ENCODE data around the gene UBE2C. TPM values are rescaled to one million over a fixed set of nuclear protein-coding genes. Genes with fewer than 3 reads are reported as not detected.

UBE2C gene
- total and polyA plus RNA-seq, 2 donors (not counting 1 experiment from before 2014, with no cell fraction given), result 12.9 to 23.7 TPM

GRCh38 chr20:45765980-45766379, 46.5 kb upstream of the UBE2C start:
- Histone ChIP-seq H3K4me1 (ENCODE audit: control insufficient read depth, extremely low read depth, insufficient read depth, low read length) (no peaks in the 10 kb centered on the region), H3K27ac (ENCODE audit: insufficient read depth, low read length) (no peak overlapping the region), H3K4me3 (replicated peaks in 1 of 4; ENCODE audit: control extremely low read depth in 1 of 4, insufficient read depth in 1 of 4, low read depth in 3 of 4, low read length in 4 of 4) (no peak overlapping the region), H3K9me3 (ENCODE audit: control insufficient read depth, insufficient read depth, low read depth, low read length) (no peaks in the 10 kb centered on the region), H4K20me1 (ENCODE audit: control insufficient read depth, extremely low read depth, insufficient read depth, low read length) (no peaks in the 10 kb centered on the region), H3K9ac (ENCODE audit: insufficient read depth, low read length) (no peak overlapping the region), H3K36me3 (ENCODE audit: control insufficient read depth, insufficient read depth, low read length) (no peaks in the 10 kb centered on the region), H3K27me3 (ENCODE audit: control insufficient read depth, insufficient read depth, low read length) (peaks cover 2% of the 10 kb centered on the region), H2AFZ (ENCODE audit: low read length) (no peak overlapping the region), H3K79me2 (ENCODE audit: control insufficient read depth, insufficient read depth, low read length) (no peaks in the 10 kb centered on the region), H3K4me2 (ENCODE audit: extremely low read depth, insufficient read depth, low read length) (no peak overlapping the region)
- no peak for DNase-seq (ENCODE audit: low read depth in 2 of 2)
- TF ChIP-seq EZH2 (IDR thresholded peaks at IDR 0.05; ENCODE audit: low read length, missing control alignments), result no peak
- no peak for TF ChIP-seq CTCF (conservative IDR thresholded peaks at IDR 0.05 in 1 of 2, IDR thresholded peaks at IDR 0.05 in 1 of 2; ENCODE audit: low read depth in 1 of 2, low read length in 2 of 2)

GRCh38 chr20:45768479-45768878, 44.0 kb upstream of the UBE2C start:
- H3K9me3 ChIP-seq (ENCODE audit: control insufficient read depth, insufficient read depth, low read depth, low read length), result no peaks in the 10 kb centered on the region
- no peaks in the 10 kb centered on the region for H4K20me1 ChIP-seq (ENCODE audit: control insufficient read depth, extremely low read depth, insufficient read depth, low read length)
- no peak overlapping the region for H2AFZ ChIP-seq (ENCODE audit: low read length)
- H3K27me3 ChIP-seq (ENCODE audit: control insufficient read depth, insufficient read depth, low read length), result peaks cover 2% of the 10 kb centered on the region
- peaks cover 7% of the 10 kb centered on the region for H3K4me1 ChIP-seq (ENCODE audit: control insufficient read depth, extremely low read depth, insufficient read depth, low read length)
- H3K9ac ChIP-seq (ENCODE audit: insufficient read depth, low read length), result no peak overlapping the region
- no peaks in the 10 kb centered on the region for H3K36me3 ChIP-seq (ENCODE audit: control insufficient read depth, insufficient read depth, low read length)
- no peak overlapping the region for H3K27ac ChIP-seq (ENCODE audit: insufficient read depth, low read length)
- no peaks in the 10 kb centered on the region for H3K79me2 ChIP-seq (ENCODE audit: control insufficient read depth, insufficient read depth, low read length)
- no peak overlapping the region for H3K4me2 ChIP-seq (ENCODE audit: extremely low read depth, insufficient read depth, low read length)
- no peak overlapping the region for H3K4me3 ChIP-seq (replicated peaks in 1 of 4; ENCODE audit: control extremely low read depth in 1 of 4, insufficient read depth in 1 of 4, low read depth in 3 of 4, low read length in 4 of 4)
- no peak for DNase-seq (ENCODE audit: low read depth in 2 of 2)
- TF ChIP-seq EZH2 (IDR thresholded peaks at IDR 0.05; ENCODE audit: low read length, missing control alignments), result no peak
- TF ChIP-seq CTCF (conservative IDR thresholded peaks at IDR 0.05 in 1 of 2, IDR thresholded peaks at IDR 0.05 in 1 of 2; ENCODE audit: low read depth in 1 of 2, low read length in 2 of 2), result no peak

DNA sequence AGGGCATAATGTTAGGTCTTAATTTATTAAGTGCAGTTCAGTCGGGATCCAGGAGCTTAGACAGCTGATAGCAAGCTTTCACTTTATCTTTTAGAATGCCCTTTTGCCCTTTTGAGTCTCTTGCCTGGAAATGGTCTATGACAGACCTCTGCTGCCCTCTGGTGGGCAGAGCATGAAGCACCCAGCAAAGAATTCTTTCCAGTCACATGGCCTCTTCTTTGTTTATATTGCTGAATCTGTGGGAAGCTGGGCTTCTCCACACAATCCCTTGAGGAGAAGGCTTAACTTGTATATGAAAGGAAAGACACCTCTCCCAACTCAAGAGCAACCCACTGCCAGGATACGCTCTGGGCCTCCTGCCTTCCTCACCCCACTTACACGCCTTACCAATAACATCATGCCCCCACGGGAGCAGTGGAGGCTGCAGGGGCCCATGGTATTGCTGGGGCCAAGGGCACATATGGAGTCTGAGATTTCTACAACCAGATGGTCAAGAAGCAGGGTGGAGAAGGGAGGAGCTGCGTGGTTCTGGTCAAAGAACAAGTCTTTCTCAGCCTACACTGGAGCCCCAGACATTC, 41.2 kb upstream of the UBE2C start:
- Histone ChIP-seq H3K4me2 (ENCODE audit: extremely low read depth, insufficient read depth, low read length) (peak overlapping the region; percentile 19), H3K4me3 (replicated peaks in 1 of 4; ENCODE audit: control extremely low read depth in 1 of 4, insufficient read depth in 1 of 4, low read depth in 3 of 4, low read length in 4 of 4) (peak overlapping the region in 1 of 4 experiments; percentile 27), H3K4me1 (ENCODE audit: control insufficient read depth, extremely low read depth, insufficient read depth, low read length) (peaks cover 7% of the 10 kb centered on the region), H3K9me3 (ENCODE audit: control insufficient read depth, insufficient read depth, low read depth, low read length) (no peaks in the 10 kb centered on the region), H3K79me2 (ENCODE audit: control insufficient read depth, insufficient read depth, low read length) (no peaks in the 10 kb centered on the region), H3K27me3 (ENCODE audit: control insufficient read depth, insufficient read depth, low read length) (no peaks in the 10 kb centered on the region), H2AFZ (ENCODE audit: low read length) (peak overlapping the region; percentile 70), H3K9ac (ENCODE audit: insufficient read depth, low read length) (no peak overlapping the region), H3K27ac (ENCODE audit: insufficient read depth, low read length) (no peak overlapping the region), H4K20me1 (ENCODE audit: control insufficient read depth, extremely low read depth, insufficient read depth, low read length) (no peaks in the 10 kb centered on the region), H3K36me3 (ENCODE audit: control insufficient read depth, insufficient read depth, low read length) (no peaks in the 10 kb centered on the region)
- TF ChIP-seq CTCF (conservative IDR thresholded peaks at IDR 0.05 in 1 of 2, IDR thresholded peaks at IDR 0.05 in 1 of 2; ENCODE audit: low read depth in 1 of 2, low read length in 2 of 2) (peak; percentile 92), EZH2 (IDR thresholded peaks at IDR 0.05; ENCODE audit: low read length, missing control alignments) (no peak)
- DNase-seq (ENCODE audit: low read depth in 2 of 2), result peak; percentile 60 to 84

All from fibroblast of lung (primary cell).